HCT116 (cell line): Measurements from ENCODE around the gene MAN1A1. TPM values are rescaled to one million over a fixed set of nuclear protein-coding genes. Genes with fewer than 3 reads are reported as not detected.

Experiments
- ATAC-seq: fragments of 200-7000 bp; cut with Tn5 transposase; 2 replicates; pipeline ENCODE4 v1.9.1; 2020; ENCODE audit warnings: mild to moderate bottlenecking, moderate library complexity
- BruUV-seq: library from RNA; stranded (reverse); fragments of 400-500 nt; replicated peaks from 2 replicates; lab custom pipeline; 2021; lab: Mats Ljungman, UMichigan
- CTCF ChIA-PET: fragments of 300-600 bp; sonication (Branson Sonifier 250); formaldehyde crosslinking; loops from one replicate; lab custom pipeline; 2021; ENCODE audit warnings: antibody characterized with exemption; lab: Charles Lee
- POLR2A ChIA-PET: fragments of 300-600, 350-600 bp; sonication (Branson Sonifier 250); formaldehyde crosslinking; loops from one replicate; lab custom pipeline; 2021; ENCODE audit warnings: antibody characterized with exemption; lab: Charles Lee
- RAD21 ChIA-PET, 2 experiments: fragments of 300-600 bp; sonication (Branson Sonifier 250); formaldehyde crosslinking; loops; one replicate each; lab custom pipeline; 2023; ENCODE audit warnings: low total read pairs in 2 of 2; ENCODE audit not compliant: uncharacterized antibody in 2 of 2, unreplicated experiment in 2 of 2, low non-redundant PET in 1 of 2; lab: Charles Lee
- DNase-seq: peaks from one replicate; pipeline ENCODE4 v3.0.0-alpha.2; 2010; ENCODE audit warnings: low read depth, low spot score
- H2AFZ ChIP-seq: fragments of 200-600 bp; shearing (Covaris generic), sonication (generic); 2 replicates; pipeline ENCODE4 v1.6.1; 2017; ENCODE audit warnings: low read depth, mixed run types, mixed read lengths, antibody characterized with exemption, low read length; ENCODE audit not compliant: poor library complexity, severe bottlenecking
- H3K27ac ChIP-seq: 2 replicates; pipeline ENCODE4 v1.5.1; 2012; ENCODE audit warnings: low read depth, low read length
- H3K27me3 ChIP-seq: fragments of 200-600 bp; sonication (generic); 2 replicates; pipeline ENCODE4 v1.6.1; 2016; ENCODE audit warnings: mixed run types, low read length, mixed read lengths; ENCODE audit not compliant: insufficient read depth
- H3K36me3 ChIP-seq, 2 experiments: fragments of 200-500 bp in 1 of 2; fragments of 200-600 bp in 1 of 2; sonication (Bioruptor generic) in 1 of 2; sonication (generic) in 1 of 2; 2 replicates each; pipeline versions ENCODE4 v1.5.1 to v1.6.1; 2014 to 2016; ENCODE audit warnings: low read length in 2 of 2, inconsistent platforms in 1 of 2, mixed read lengths in 1 of 2, mixed run types in 1 of 2; ENCODE audit not compliant: insufficient read depth in 2 of 2, control insufficient read depth in 1 of 2
- H3K4me1 ChIP-seq, 2 experiments: fragments of 200-600 bp in 1 of 2; sonication (generic) in 1 of 2; 2 replicates each; pipeline versions ENCODE4 v1.5.1 to v1.6.1; 2012 to 2017; ENCODE audit warnings: low read length in 2 of 2, inconsistent platforms in 1 of 2, mild to moderate bottlenecking in 1 of 2, mixed read lengths in 1 of 2, mixed run types in 1 of 2, moderate library complexity in 1 of 2; ENCODE audit not compliant: insufficient read depth in 2 of 2, control insufficient read depth in 1 of 2
- H3K4me2 ChIP-seq: fragments of 200-600 bp; sonication (generic); 2 replicates; pipeline ENCODE4 v1.6.1; 2017; ENCODE audit warnings: mixed run types, low read length, mixed read lengths
- H3K4me3 ChIP-seq, 2 experiments: fragments of 200-600 bp in 1 of 2; sonication (generic) in 1 of 2; replicated peaks in 1 of 2; 2 replicates each; pipeline ENCODE4 v1.5.1; 2011 to 2016; ENCODE audit warnings: low read length in 2 of 2, control low read depth in 1 of 2, low read depth in 1 of 2, mild to moderate bottlenecking in 1 of 2, mixed read lengths in 1 of 2, mixed run types in 1 of 2
- H3K79me2 ChIP-seq: fragments of 200-600 bp; sonication (generic); 2 replicates; pipeline ENCODE4 v1.6.1; 2017; ENCODE audit warnings: mild to moderate bottlenecking, mixed run types, low read length, moderate library complexity, mixed read lengths; ENCODE audit not compliant: insufficient read depth
- H3K9ac ChIP-seq: fragments of 200-600 bp; sonication (generic); 2 replicates; pipeline ENCODE4 v1.6.1; 2016; ENCODE audit warnings: low read length, mixed read lengths
- H3K9me2 ChIP-seq: fragments of 200-600 bp; sonication (generic), shearing (Covaris generic); 2 replicates; pipeline ENCODE4 v1.6.1; 2017; ENCODE audit warnings: mixed run types, mild to moderate bottlenecking, moderate library complexity; ENCODE audit not compliant: insufficient read depth
- H3K9me3 ChIP-seq, 2 experiments: fragments of 200-500 bp in 1 of 2; fragments of 200-600 bp in 1 of 2; sonication (Bioruptor generic) in 1 of 2; sonication (generic) in 1 of 2; 2 replicates each; pipeline ENCODE4 v1.6.1; 2014 to 2017; ENCODE audit warnings: low read length in 2 of 2, mixed read lengths in 2 of 2, inconsistent platforms in 1 of 2, low read depth in 1 of 2, mild to moderate bottlenecking in 1 of 2, mixed run types in 1 of 2, moderate library complexity in 1 of 2; ENCODE audit not compliant: control insufficient read depth in 1 of 2, insufficient read depth in 1 of 2
- H4K20me1 ChIP-seq: fragments of 200-600 bp; sonication (generic), shearing (Covaris generic); 2 replicates; pipeline ENCODE4 v1.6.1; 2017; ENCODE audit warnings: mixed run types, mild to moderate bottlenecking, moderate library complexity; ENCODE audit not compliant: insufficient read depth
- CBX3 ChIP-seq: IDR thresholded peaks from 2 replicates; pipeline ENCODE4 v1.6.1; 2012; ENCODE audit warnings: low read depth
- EGR1 ChIP-seq: IDR thresholded peaks from 2 replicates; pipeline ENCODE4 v1.6.1; 2012; ENCODE audit warnings: low read depth
- ELF1 ChIP-seq: IDR thresholded peaks from 2 replicates; pipeline ENCODE4 v1.6.1; 2012; ENCODE audit warnings: low read depth, borderline replicate concordance
- EZH2phosphoT487 ChIP-seq: fragments of 200-600 bp; IDR thresholded peaks from 2 replicates; pipeline ENCODE4 v1.6.1; 2018; ENCODE audit warnings: antibody characterized with exemption, borderline replicate concordance
- FOSL1 ChIP-seq: IDR thresholded peaks from 2 replicates; pipeline ENCODE4 v1.6.1; 2012; ENCODE audit warnings: low read depth
- POLR2A ChIP-seq: IDR thresholded peaks from 2 replicates; pipeline ENCODE4 v1.7.0; 2011; ENCODE audit warnings: borderline replicate concordance; ENCODE audit not compliant: insufficient read depth, insufficient read length; ENCODE audit errors: extremely low read depth
- POLR2AphosphoS5 ChIP-seq: IDR thresholded peaks from 2 replicates; pipeline ENCODE4 v1.6.1; 2011; ENCODE audit warnings: mild to moderate bottlenecking, low read depth, low read length, moderate library complexity
- SIN3A ChIP-seq: IDR thresholded peaks from 2 replicates; pipeline ENCODE4 v1.6.1; 2012; ENCODE audit warnings: low read depth
- SP1 ChIP-seq: IDR thresholded peaks from 2 replicates; pipeline ENCODE4 v1.6.1; 2012; ENCODE audit warnings: low read depth
- YY1 ChIP-seq: IDR thresholded peaks from 2 replicates; pipeline ENCODE4 v1.6.1; 2011; ENCODE audit warnings: low read length, low read depth, moderate library complexity, mild to moderate bottlenecking; ENCODE audit not compliant: insufficient replicate concordance; ENCODE audit errors: extremely low read depth
- ZFX ChIP-seq: fragments of 450-650 bp; IDR thresholded peaks from 2 replicates; pipeline ENCODE4 v1.6.1; 2017
- ZNF274 ChIP-seq: fragments of 200-500 bp; sonication (Bioruptor generic); IDR thresholded peaks from 2 replicates; pipeline ENCODE4 v1.6.1; 2014; ENCODE audit warnings: mild to moderate bottlenecking, low read depth, low read length, inconsistent platforms
- intact Hi-C: fragments of 100-400 bp; cut with micrococcal nuclease; formaldehyde crosslinking; loops from 2 replicates; pipeline ENCODE4 v1.10.0; 2022
- total RNA-seq: library from RNA; stranded (reverse); gene quantifications from one replicate; pipeline ENCODE4 v1.2.1, GENCODE V29; 2021; ENCODE audit not compliant: unreplicated experiment
- TF ChIP-seq, protein P1 (sequence below): IDR thresholded peaks from 2 replicates; pipeline ENCODE4 v1.6.1; 2011; ENCODE audit warnings: mild to moderate bottlenecking, low read length, moderate library complexity; ENCODE audit not compliant: insufficient replicate concordance; ENCODE audit errors: extremely low read depth
- TF ChIP-seq, protein P2 (sequence below), 3 experiments: fragments of 200-600 bp in 1 of 3; sonication (generic) in 1 of 3; IDR thresholded peaks in 2 of 3; conservative IDR thresholded peaks in 1 of 3; 2 replicates each; pipeline ENCODE4 v1.5.1; 2012 to 2017; ENCODE audit warnings: low read depth in 2 of 3, low read length in 2 of 3, antibody characterized with exemption in 1 of 3, borderline replicate concordance in 1 of 3, control low read depth in 1 of 3, mild to moderate bottlenecking in 1 of 3, mixed read lengths in 1 of 3, mixed run types in 1 of 3, moderate library complexity in 1 of 3; ENCODE audit not compliant: insufficient read depth in 1 of 3
- TF ChIP-seq, protein P3 (sequence below): IDR thresholded peaks from 2 replicates; pipeline ENCODE4 v1.6.1; 2012

The MAN1A1 gene
- total RNA-seq, 1 experiment from 2014 or later = 46.0 TPM

DNA sequence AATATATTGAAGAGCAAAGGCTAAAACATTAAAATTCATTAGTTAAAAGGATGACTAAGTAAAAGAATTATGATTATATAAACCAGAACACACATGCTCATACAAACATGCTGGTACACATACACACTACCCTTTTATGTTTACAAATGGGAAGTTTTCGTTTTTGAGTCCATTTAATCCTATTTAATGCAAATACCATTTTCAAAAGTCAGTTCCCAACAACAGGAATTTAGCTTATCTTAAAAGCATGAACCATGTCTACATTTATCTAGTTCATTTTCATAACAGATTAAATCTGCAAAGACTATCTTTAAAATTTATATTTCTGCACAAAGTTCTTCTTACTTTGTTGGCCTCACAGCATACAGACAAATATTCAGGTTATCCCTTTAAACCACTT lies 42.5 kb downstream of the MAN1A1 start:
- Histone ChIP-seq H3K27ac (no peak overlapping the region), H3K4me2 (no peak overlapping the region), H3K36me3 (peaks cover 0 to 16% of the 10 kb centered on the region in 2 experiments; a peak in 2 of 4 replicates), H2AFZ (no peak overlapping the region), H3K27me3 (no peaks in the 10 kb centered on the region), H3K4me3 (no peak overlapping the region), H3K9me2 (no peaks in the 10 kb centered on the region; the same call in 1 of the 2 replicates), H3K9ac (no peak overlapping the region), H3K9me3 (no peaks in the 10 kb centered on the region), H3K4me1 (peaks cover 42 to 52% of the 10 kb centered on the region in 2 experiments), H3K79me2 (peaks cover 11% of the 10 kb centered on the region), H4K20me1 (no peaks in the 10 kb centered on the region)
- no peak for DNase-seq
- RAD21 ChIA-PET = no interaction called here
- intact Hi-C loops = no loop called here
- BruUV-seq = no TSS peak
- CTCF ChIA-PET = no interaction called here
- TF ChIP-seq POLR2AphosphoS5 (no peak), SIN3A (no peak), ZNF274 (no peak)
- POLR2A ChIA-PET = no interaction called here
- no peak for ATAC-seq

DNA sequence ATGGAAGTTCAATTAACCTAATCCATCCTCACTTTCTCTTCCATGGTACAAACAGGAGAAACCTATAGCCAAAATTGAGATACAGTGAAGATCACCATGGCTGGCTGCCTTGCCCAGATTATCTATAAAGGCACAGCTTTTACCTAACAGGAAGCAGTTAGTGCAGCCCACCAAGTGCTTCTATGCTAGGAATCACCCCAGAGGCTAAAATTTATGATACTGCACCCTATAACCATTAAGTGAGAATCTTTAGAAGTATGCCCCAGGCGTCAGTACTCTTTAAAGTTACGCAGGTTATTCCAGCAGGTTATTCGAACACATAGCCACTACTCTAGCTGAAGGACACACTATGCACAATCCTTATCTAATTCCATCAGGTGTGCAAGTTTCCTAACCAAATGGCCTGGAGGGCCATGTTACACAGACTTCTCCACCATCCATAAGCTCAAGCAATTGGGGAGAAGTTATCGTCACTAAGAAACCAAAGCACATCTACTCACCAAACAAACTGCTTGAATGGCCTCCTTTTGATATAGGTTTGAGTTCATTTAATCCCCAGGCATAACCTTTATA lies 43.1 kb downstream of the MAN1A1 start:
- no peak overlapping the region for H2AFZ ChIP-seq
- H3K9me3 ChIP-seq = no peaks in the 10 kb centered on the region
- ChIA-PET CTCF (no interaction called here), RAD21 (no interaction called here), POLR2A (interaction anchor here (1.1 kb wide), 1 partner anchor 177 kb away, joined by 3 read pairs; no protein-coding TSS in a partner anchor)
- no peak overlapping the region for H3K4me2 ChIP-seq
- no peak overlapping the region for H3K27ac ChIP-seq
- ATAC-seq = no peak
- H3K4me1 ChIP-seq = peaks cover 38 to 46% of the 10 kb centered on the region in 2 experiments
- DNase-seq = no peak
- H3K9me2 ChIP-seq = no peaks in the 10 kb centered on the region; the same call in 1 of the 2 replicates
- peaks cover 11% of the 10 kb centered on the region for H3K79me2 ChIP-seq
- no TSS peak for BruUV-seq
- intact Hi-C loops = no loop called here
- H3K9ac ChIP-seq = no peak overlapping the region
- no peak overlapping the region for H3K4me3 ChIP-seq
- H3K27me3 ChIP-seq = no peaks in the 10 kb centered on the region
- no peaks in the 10 kb centered on the region for H4K20me1 ChIP-seq
- peaks cover under 1 to 22% of the 10 kb centered on the region in 2 experiments; a peak in 2 of 4 replicates for H3K36me3 ChIP-seq
- no peak for TF ChIP-seq FOSL1
- no peak for TF ChIP-seq EZH2phosphoT487
- no peak for TF ChIP-seq EGR1
- TF ChIP-seq, protein P1, sequence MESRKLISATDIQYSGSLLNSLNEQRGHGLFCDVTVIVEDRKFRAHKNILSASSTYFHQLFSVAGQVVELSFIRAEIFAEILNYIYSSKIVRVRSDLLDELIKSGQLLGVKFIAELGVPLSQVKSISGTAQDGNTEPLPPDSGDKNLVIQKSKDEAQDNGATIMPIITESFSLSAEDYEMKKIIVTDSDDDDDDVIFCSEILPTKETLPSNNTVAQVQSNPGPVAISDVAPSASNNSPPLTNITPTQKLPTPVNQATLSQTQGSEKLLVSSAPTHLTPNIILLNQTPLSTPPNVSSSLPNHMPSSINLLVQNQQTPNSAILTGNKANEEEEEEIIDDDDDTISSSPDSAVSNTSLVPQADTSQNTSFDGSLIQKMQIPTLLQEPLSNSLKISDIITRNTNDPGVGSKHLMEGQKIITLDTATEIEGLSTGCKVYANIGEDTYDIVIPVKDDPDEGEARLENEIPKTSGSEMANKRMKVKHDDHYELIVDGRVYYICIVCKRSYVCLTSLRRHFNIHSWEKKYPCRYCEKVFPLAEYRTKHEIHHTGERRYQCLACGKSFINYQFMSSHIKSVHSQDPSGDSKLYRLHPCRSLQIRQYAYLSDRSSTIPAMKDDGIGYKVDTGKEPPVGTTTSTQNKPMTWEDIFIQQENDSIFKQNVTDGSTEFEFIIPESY = no peak
- no peak for TF ChIP-seq ELF1
- TF ChIP-seq YY1 = no peak
- no peak for TF ChIP-seq SP1
- TF ChIP-seq ZFX = no peak
- TF ChIP-seq ZNF274 = no peak
- TF ChIP-seq, protein P2, sequence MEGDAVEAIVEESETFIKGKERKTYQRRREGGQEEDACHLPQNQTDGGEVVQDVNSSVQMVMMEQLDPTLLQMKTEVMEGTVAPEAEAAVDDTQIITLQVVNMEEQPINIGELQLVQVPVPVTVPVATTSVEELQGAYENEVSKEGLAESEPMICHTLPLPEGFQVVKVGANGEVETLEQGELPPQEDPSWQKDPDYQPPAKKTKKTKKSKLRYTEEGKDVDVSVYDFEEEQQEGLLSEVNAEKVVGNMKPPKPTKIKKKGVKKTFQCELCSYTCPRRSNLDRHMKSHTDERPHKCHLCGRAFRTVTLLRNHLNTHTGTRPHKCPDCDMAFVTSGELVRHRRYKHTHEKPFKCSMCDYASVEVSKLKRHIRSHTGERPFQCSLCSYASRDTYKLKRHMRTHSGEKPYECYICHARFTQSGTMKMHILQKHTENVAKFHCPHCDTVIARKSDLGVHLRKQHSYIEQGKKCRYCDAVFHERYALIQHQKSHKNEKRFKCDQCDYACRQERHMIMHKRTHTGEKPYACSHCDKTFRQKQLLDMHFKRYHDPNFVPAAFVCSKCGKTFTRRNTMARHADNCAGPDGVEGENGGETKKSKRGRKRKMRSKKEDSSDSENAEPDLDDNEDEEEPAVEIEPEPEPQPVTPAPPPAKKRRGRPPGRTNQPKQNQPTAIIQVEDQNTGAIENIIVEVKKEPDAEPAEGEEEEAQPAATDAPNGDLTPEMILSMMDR (IDR thresholded peaks at IDR 0.05 in 2 of 3, conservative IDR thresholded peaks at IDR 0.05 in 1 of 3; ENCODE audit: borderline replicate concordance in 1 of 3, insufficient read depth in 1 of 3, low read depth in 2 of 3, low read length in 2 of 3) = no peak
- TF ChIP-seq, protein P3, sequence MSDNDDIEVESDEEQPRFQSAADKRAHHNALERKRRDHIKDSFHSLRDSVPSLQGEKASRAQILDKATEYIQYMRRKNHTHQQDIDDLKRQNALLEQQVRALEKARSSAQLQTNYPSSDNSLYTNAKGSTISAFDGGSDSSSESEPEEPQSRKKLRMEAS = no peak
- TF ChIP-seq CBX3 = no peak
- no peak for TF ChIP-seq POLR2A
